Glutamatergic neuron (in vitro differentiated cells): ENCODE measurements around the gene MARCHF10. TPM values are rescaled to one million over a fixed set of nuclear protein-coding genes. Genes with fewer than 3 reads are reported as not detected.

Experiments
- DNase-seq: peaks from one replicate; pipeline ENCODE4 v3.0.0; 2022
- H3K27ac Mint-ChIP-seq: one replicate; pipeline ENCODE4 v1.8.0; 2020; ENCODE audit warnings: mild to moderate bottlenecking, mixed read lengths, inconsistent platforms; ENCODE audit not compliant: unreplicated experiment
- H3K27me3 Mint-ChIP-seq: one replicate; pipeline ENCODE4 v1.8.0; 2020; ENCODE audit warnings: mild to moderate bottlenecking, moderate library complexity, mixed read lengths, inconsistent platforms; ENCODE audit not compliant: unreplicated experiment
- H3K36me3 Mint-ChIP-seq: one replicate; pipeline ENCODE4 v1.8.0; 2020; ENCODE audit warnings: mild to moderate bottlenecking, mixed read lengths, inconsistent platforms; ENCODE audit not compliant: unreplicated experiment
- H3K4me1 Mint-ChIP-seq: one replicate; pipeline ENCODE4 v1.8.0; 2020; ENCODE audit warnings: mild to moderate bottlenecking, low read depth, mixed read lengths, inconsistent platforms; ENCODE audit not compliant: unreplicated experiment
- H3K4me3 Mint-ChIP-seq: one replicate; pipeline ENCODE4 v1.8.0; 2020; ENCODE audit warnings: mild to moderate bottlenecking, mixed read lengths, inconsistent platforms; ENCODE audit not compliant: unreplicated experiment
- H3K9me3 Mint-ChIP-seq: one replicate; pipeline ENCODE4 v1.8.0; 2020; ENCODE audit warnings: mild to moderate bottlenecking, moderate library complexity, mixed read lengths, inconsistent platforms; ENCODE audit not compliant: unreplicated experiment
- CTCF ChIP-seq: fragments of 200-600 bp; sonication (generic); IDR thresholded peaks from one replicate; pipeline ENCODE4 v1.5.0; 2021; ENCODE audit not compliant: partially characterized antibody, unreplicated experiment
- total RNA-seq: library from RNA; stranded (reverse); fragmentation: NEBNext Ultra II Directional; extraction: Animal tissue kit (Norgen Biotek cat#: 25700); gene quantifications from one replicate; pipeline ENCODE4 v1.2.1, GENCODE V29; 2021; ENCODE audit not compliant: unreplicated experiment

MARCHF10 gene
- total RNA-seq, 1 donor from 2014 or later, result not detected

GRCh38 chr17:62765351-62765750 is 42.8 kb downstream of the MARCHF10 start:
- no peak overlapping the region for H3K27ac Mint-ChIP-seq
- H3K9me3 Mint-ChIP-seq, result peaks cover 2% of the 10 kb centered on the region
- peaks cover 2% of the 10 kb centered on the region for H3K27me3 Mint-ChIP-seq
- TF ChIP-seq CTCF, result no peak
- no peak overlapping the region for H3K4me3 Mint-ChIP-seq
- no peak for DNase-seq
- H3K4me1 Mint-ChIP-seq, result peaks cover 4% of the 10 kb centered on the region
- H3K36me3 Mint-ChIP-seq, result peaks cover 6% of the 10 kb centered on the region

GRCh38 chr17:62763891-62764600 is 44.1 kb downstream of the MARCHF10 start:
- Mint-ChIP-seq H3K27ac (no peak overlapping the region), H3K9me3 (peaks cover 2% of the 10 kb centered on the region), H3K36me3 (peaks cover 6% of the 10 kb centered on the region), H3K4me3 (no peak overlapping the region), H3K27me3 (peaks cover 2% of the 10 kb centered on the region), H3K4me1 (peaks cover 4% of the 10 kb centered on the region)
- DNase-seq, result no peak
- no peak for TF ChIP-seq CTCF

GRCh38 chr17:62761884-62762283 is 46.2 kb downstream of the MARCHF10 start:
- Mint-ChIP-seq H3K27me3 (peaks cover 2% of the 10 kb centered on the region), H3K36me3 (peaks cover 6% of the 10 kb centered on the region), H3K4me3 (no peak overlapping the region), H3K4me1 (peaks cover 8% of the 10 kb centered on the region), H3K9me3 (peaks cover 2% of the 10 kb centered on the region), H3K27ac (no peak overlapping the region)
- DNase-seq, result peak; percentile 38
- TF ChIP-seq CTCF, result no peak

- H3K4me1 Mint-ChIP-seq, result peaks cover 8% of the 10 kb centered on the region
- peaks cover 6% of the 10 kb centered on the region for H3K36me3 Mint-ChIP-seq
- peaks cover 2% of the 10 kb centered on the region for H3K9me3 Mint-ChIP-seq
- no peak overlapping the region for H3K27ac Mint-ChIP-seq
- H3K4me3 Mint-ChIP-seq, result no peak overlapping the region
- DNase-seq, result no peak
- H3K27me3 Mint-ChIP-seq, result peaks cover 2% of the 10 kb centered on the region
- TF ChIP-seq CTCF, result no peak
Measured at GRCh38 chr17:62760945-62761267, 47.2 kb downstream of the MARCHF10 start.

- Mint-ChIP-seq H3K9me3 (peaks cover 2% of the 10 kb centered on the region), H3K36me3 (peaks cover 6% of the 10 kb centered on the region), H3K27ac (no peak overlapping the region), H3K27me3 (peaks cover 2% of the 10 kb centered on the region), H3K4me3 (no peak overlapping the region), H3K4me1 (peaks cover 8% of the 10 kb centered on the region)
- DNase-seq, result no peak
- TF ChIP-seq CTCF, result no peak
Measured at GRCh38 chr17:62760059-62760944, 47.8 kb downstream of the MARCHF10 start.
